Stimulated activated CD4-positive, alpha-beta T cell treated with anti-CD3 and anti-CD28 coated beads, Interleukin-4, amount 100 ng/mL, for 48 hours (primary cell): ENCODE measurements around the gene SLC16A11.
"Not testable (repeated sequence)": the region's sequence is repeated elsewhere in the genome, so short reads cannot be mapped to it uniquely, and the experiment has no call there.

Experiments
- DNase-seq, 2 donors: peaks; one replicate each; pipeline ENCODE4 v3.0.0-alpha.2; 2020; ENCODE audit warnings: low read depth in 2 of 2

SLC16A11 gene

GRCh38 chr17:7058831-7059447 lies 15.0 kb upstream of the SLC16A11 start:
- no peak for DNase-seq

- no peak for DNase-seq
Measured at GRCh38 chr17:7056386-7056785, 12.5 kb upstream of the SLC16A11 start.

- not testable (repeated sequence) for DNase-seq
Measured at GRCh38 chr17:7050583-7050982, 6.7 kb upstream of the SLC16A11 start.

- no peak for DNase-seq
Measured at GRCh38 chr17:7048968-7049367, 5.1 kb upstream of the SLC16A11 start.

GRCh38 chr17:7047566-7047965 lies 3.7 kb upstream of the SLC16A11 start:
- DNase-seq = no peak

GRCh38 chr17:7046725-7047397 lies 3.0 kb upstream of the SLC16A11 start:
- DNase-seq = peak; percentile 45 to 68

- DNase-seq = no peak
Measured at GRCh38 chr17:7046127-7046724, 2.3 kb upstream of the SLC16A11 start.

GRCh38 chr17:7045492-7046126 lies 1.7 kb upstream of the SLC16A11 start:
- DNase-seq = no peak

GRCh38 chr17:7043182-7043496 lies 753 bp downstream of the SLC16A11 start:
- DNase-seq = no peak

GRCh38 chr17:7042501-7043181 lies 1.3 kb downstream of the SLC16A11 start:
- no peak for DNase-seq

GRCh38 chr17:7041607-7042500 lies 2.0 kb downstream of the SLC16A11 start:
- DNase-seq = no peak

- no peak for DNase-seq
Measured at GRCh38 chr17:7039832-7040231, 4.1 kb downstream of the SLC16A11 start.

- no peak for DNase-seq
Measured at GRCh38 chr17:7038025-7038862, 5.6 kb downstream of the SLC16A11 start.

GRCh38 chr17:7035591-7036368 lies 8.1 kb downstream of the SLC16A11 start, which contains the start of gene SLC16A13:
Gene SLC16A13 (plus strand): TSS chr17:7036015. CDS start chr17:7036383, 368 bp downstream.
- peak; percentile 96 to 99 for DNase-seq

- no peak for DNase-seq
Measured at GRCh38 chr17:7034955-7035590, 8.8 kb downstream of the SLC16A11 start.

GRCh38 chr17:7029659-7030058 lies 14.2 kb downstream of the SLC16A11 start:
- DNase-seq = no peak

GRCh38 chr17:7029096-7029495 lies 14.8 kb downstream of the SLC16A11 start:
- no peak for DNase-seq

GRCh38 chr17:7027335-7027734 lies 16.6 kb downstream of the SLC16A11 start:
- DNase-seq = no peak
